Measurements from ENCODE around the gene GRIK3.

The GRIK3 gene

GRCh38 chr1:37073152-37073853 is 39.0 kb upstream of the GRIK3 start:
- Histone ChIP-seq H3K27me3 (ENCODE audit: insufficient read depth, insufficient read length) (no peaks in the 10 kb centered on the region), H3K9ac (ENCODE audit: insufficient read length, low read depth) (no peak overlapping the region), H3K9me3 (ENCODE audit: insufficient read depth, low read length) (no peaks in the 10 kb centered on the region), H3K36me3 (ENCODE audit: insufficient read depth, insufficient read length, low read length) (no peaks in the 10 kb centered on the region), H3K4me3 (ENCODE audit: insufficient read length, low read depth) (no peak overlapping the region), H3K4me1 (ENCODE audit: insufficient read depth, insufficient read length) (peaks cover 18% of the 10 kb centered on the region)
- no peak for TF ChIP-seq ZNF274 (IDR thresholded peaks at IDR 0.05; ENCODE audit: low read depth, low read length)
- no peak for TF ChIP-seq YY1 (IDR thresholded peaks at IDR 0.05; ENCODE audit: insufficient read depth, insufficient read length)
- no peak for TF ChIP-seq SUZ12 (IDR thresholded peaks at IDR 0.05; ENCODE audit: extremely low read depth, insufficient read depth, insufficient read length)
- DNase-seq (ENCODE audit: low read depth, low spot score), result no peak

GRCh38 chr1:37071829-37072228 is 37.5 kb upstream of the GRIK3 start:
- H3K4me3 ChIP-seq (ENCODE audit: insufficient read length, low read depth), result no peak overlapping the region
- no peak for TF ChIP-seq ZNF274 (IDR thresholded peaks at IDR 0.05; ENCODE audit: low read depth, low read length)
- TF ChIP-seq YY1 (IDR thresholded peaks at IDR 0.05; ENCODE audit: insufficient read depth, insufficient read length), result no peak
- TF ChIP-seq SUZ12 (IDR thresholded peaks at IDR 0.05; ENCODE audit: extremely low read depth, insufficient read depth, insufficient read length), result no peak
- peaks cover 18% of the 10 kb centered on the region for H3K4me1 ChIP-seq (ENCODE audit: insufficient read depth, insufficient read length)
- no peaks in the 10 kb centered on the region for H3K27me3 ChIP-seq (ENCODE audit: insufficient read depth, insufficient read length)
- no peak overlapping the region for H3K9ac ChIP-seq (ENCODE audit: insufficient read length, low read depth)
- H3K9me3 ChIP-seq (ENCODE audit: insufficient read depth, low read length), result no peaks in the 10 kb centered on the region
- H3K36me3 ChIP-seq (ENCODE audit: insufficient read depth, insufficient read length, low read length), result no peaks in the 10 kb centered on the region
- no peak for DNase-seq (ENCODE audit: low read depth, low spot score)

- no peaks in the 10 kb centered on the region for H3K36me3 ChIP-seq (ENCODE audit: insufficient read depth, insufficient read length, low read length)
- no peak for DNase-seq (ENCODE audit: low read depth, low spot score)
- H3K27me3 ChIP-seq (ENCODE audit: insufficient read depth, insufficient read length), result no peaks in the 10 kb centered on the region
- no peaks in the 10 kb centered on the region for H3K9me3 ChIP-seq (ENCODE audit: insufficient read depth, low read length)
- TF ChIP-seq ZNF274 (IDR thresholded peaks at IDR 0.05; ENCODE audit: low read depth, low read length) (no peak), YY1 (IDR thresholded peaks at IDR 0.05; ENCODE audit: insufficient read depth, insufficient read length) (no peak), SUZ12 (IDR thresholded peaks at IDR 0.05; ENCODE audit: extremely low read depth, insufficient read depth, insufficient read length) (no peak)
- H3K9ac ChIP-seq (ENCODE audit: insufficient read length, low read depth), result no peak overlapping the region
- no peak overlapping the region for H3K4me3 ChIP-seq (ENCODE audit: insufficient read length, low read depth)
- peaks cover 11% of the 10 kb centered on the region for H3K4me1 ChIP-seq (ENCODE audit: insufficient read depth, insufficient read length)
These were observed 35.8 kb upstream of the GRIK3 start for GRCh38 chr1:37070126-37070525.

GRCh38 chr1:37069406-37069805 is 35.1 kb upstream of the GRIK3 start:
- H3K4me1 ChIP-seq (ENCODE audit: insufficient read depth, insufficient read length), result peaks cover 11% of the 10 kb centered on the region
- H3K36me3 ChIP-seq (ENCODE audit: insufficient read depth, insufficient read length, low read length), result no peaks in the 10 kb centered on the region
- no peak for DNase-seq (ENCODE audit: low read depth, low spot score)
- no peak overlapping the region for H3K9ac ChIP-seq (ENCODE audit: insufficient read length, low read depth)
- H3K4me3 ChIP-seq (ENCODE audit: insufficient read length, low read depth), result no peak overlapping the region
- TF ChIP-seq SUZ12 (IDR thresholded peaks at IDR 0.05; ENCODE audit: extremely low read depth, insufficient read depth, insufficient read length) (no peak), ZNF274 (IDR thresholded peaks at IDR 0.05; ENCODE audit: low read depth, low read length) (no peak), YY1 (IDR thresholded peaks at IDR 0.05; ENCODE audit: insufficient read depth, insufficient read length) (no peak)
- H3K9me3 ChIP-seq (ENCODE audit: insufficient read depth, low read length), result no peaks in the 10 kb centered on the region
- no peaks in the 10 kb centered on the region for H3K27me3 ChIP-seq (ENCODE audit: insufficient read depth, insufficient read length)

- Histone ChIP-seq H3K36me3 (ENCODE audit: insufficient read depth, insufficient read length, low read length) (no peaks in the 10 kb centered on the region), H3K9me3 (ENCODE audit: insufficient read depth, low read length) (no peaks in the 10 kb centered on the region), H3K27me3 (ENCODE audit: insufficient read depth, insufficient read length) (peaks cover 3% of the 10 kb centered on the region), H3K4me1 (ENCODE audit: insufficient read depth, insufficient read length) (peaks cover 11% of the 10 kb centered on the region), H3K9ac (ENCODE audit: insufficient read length, low read depth) (no peak overlapping the region), H3K4me3 (ENCODE audit: insufficient read length, low read depth) (no peak overlapping the region)
- no peak for DNase-seq (ENCODE audit: low read depth, low spot score)
- TF ChIP-seq SUZ12 (IDR thresholded peaks at IDR 0.05; ENCODE audit: extremely low read depth, insufficient read depth, insufficient read length) (no peak), YY1 (IDR thresholded peaks at IDR 0.05; ENCODE audit: insufficient read depth, insufficient read length) (no peak), ZNF274 (IDR thresholded peaks at IDR 0.05; ENCODE audit: low read depth, low read length) (no peak)
These were observed 34.6 kb upstream of the GRIK3 start for GRCh38 chr1:37068897-37069296.

- no peak for DNase-seq (ENCODE audit: low read depth, low spot score)
- Histone ChIP-seq H3K36me3 (ENCODE audit: insufficient read depth, insufficient read length, low read length) (no peaks in the 10 kb centered on the region), H3K27me3 (ENCODE audit: insufficient read depth, insufficient read length) (peaks cover 6% of the 10 kb centered on the region), H3K4me1 (ENCODE audit: insufficient read depth, insufficient read length) (peaks cover 11% of the 10 kb centered on the region), H3K9me3 (ENCODE audit: insufficient read depth, low read length) (no peaks in the 10 kb centered on the region), H3K4me3 (ENCODE audit: insufficient read length, low read depth) (no peak overlapping the region), H3K9ac (ENCODE audit: insufficient read length, low read depth) (no peak overlapping the region)
- no peak for TF ChIP-seq SUZ12 (IDR thresholded peaks at IDR 0.05; ENCODE audit: extremely low read depth, insufficient read depth, insufficient read length)
- no peak for TF ChIP-seq ZNF274 (IDR thresholded peaks at IDR 0.05; ENCODE audit: low read depth, low read length)
- TF ChIP-seq YY1 (IDR thresholded peaks at IDR 0.05; ENCODE audit: insufficient read depth, insufficient read length), result no peak
These were observed 33.9 kb upstream of the GRIK3 start for GRCh38 chr1:37068260-37068659.

- H3K27me3 ChIP-seq (ENCODE audit: insufficient read depth, insufficient read length), result peaks cover 11% of the 10 kb centered on the region
- H3K4me3 ChIP-seq (ENCODE audit: insufficient read length, low read depth), result no peak overlapping the region
- H3K4me1 ChIP-seq (ENCODE audit: insufficient read depth, insufficient read length), result peaks cover 3% of the 10 kb centered on the region
- H3K9ac ChIP-seq (ENCODE audit: insufficient read length, low read depth), result no peak overlapping the region
- no peak for DNase-seq (ENCODE audit: low read depth, low spot score)
- no peaks in the 10 kb centered on the region for H3K36me3 ChIP-seq (ENCODE audit: insufficient read depth, insufficient read length, low read length)
- TF ChIP-seq ZNF274 (IDR thresholded peaks at IDR 0.05; ENCODE audit: low read depth, low read length), result no peak
- TF ChIP-seq YY1 (IDR thresholded peaks at IDR 0.05; ENCODE audit: insufficient read depth, insufficient read length), result no peak
- TF ChIP-seq SUZ12 (IDR thresholded peaks at IDR 0.05; ENCODE audit: extremely low read depth, insufficient read depth, insufficient read length), result no peak
- no peaks in the 10 kb centered on the region for H3K9me3 ChIP-seq (ENCODE audit: insufficient read depth, low read length)
These were observed 29.7 kb upstream of the GRIK3 start for GRCh38 chr1:37064039-37064438.

Measured in NT2/D1 (cell line).